Stimulated activated naive CD4-positive, alpha-beta T cell (primary cell): ENCODE measurements around the gene AGMAT.
A peak's percentile ranks its signal among the peaks of the same experiment; 100 is the strongest.

ENCODE experiments used
- DNase-seq, 6 experiments: peaks; one replicate each; lab custom pipeline; 2025; lab: John Stamatoyannopoulos, UW

The AGMAT gene

DNA sequence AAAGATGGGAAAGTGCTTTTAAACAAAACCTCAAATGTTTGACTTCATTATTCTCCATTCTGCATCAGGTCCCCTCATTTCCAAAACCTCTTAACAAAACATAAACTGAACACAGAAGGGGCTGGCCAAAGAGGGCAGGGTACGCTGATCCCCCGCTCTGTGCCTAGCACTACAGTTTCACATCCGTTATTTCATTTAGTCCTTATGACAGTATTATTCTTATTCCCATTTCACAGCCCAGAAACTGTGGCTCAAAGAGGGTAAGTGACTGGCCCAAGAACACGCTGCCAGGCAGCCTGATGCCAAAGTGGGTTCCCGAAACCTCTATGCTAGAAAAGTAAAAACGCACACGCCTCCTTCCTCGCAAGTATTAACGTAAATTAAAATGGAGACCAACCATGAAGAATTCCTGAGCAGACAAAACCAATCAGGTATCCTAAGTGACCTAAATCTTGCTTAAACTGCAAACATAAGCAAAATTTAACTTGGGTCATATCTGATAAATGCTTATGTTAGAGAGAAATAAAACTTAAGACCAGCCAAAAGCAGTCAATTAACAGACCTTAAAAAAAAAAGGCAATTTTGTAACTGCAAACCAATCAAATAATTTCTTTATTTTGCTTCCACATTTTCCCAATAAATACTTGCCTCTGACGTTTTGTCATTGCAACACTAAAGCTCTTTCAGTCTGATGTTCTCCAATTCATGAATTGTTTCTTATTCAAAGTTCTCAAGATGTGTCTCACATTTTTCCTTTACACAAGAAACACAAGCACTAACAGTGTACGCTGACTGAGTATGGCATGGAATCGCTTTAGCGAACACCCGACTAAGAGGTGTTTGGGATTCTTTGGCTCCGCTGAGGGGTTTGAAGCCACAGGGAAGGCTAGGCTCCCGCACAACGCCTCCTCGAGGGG is 61.5 kb downstream of the AGMAT start:
- DNase-seq, result peak in 1 of 6 experiments; percentile 38

DNA sequence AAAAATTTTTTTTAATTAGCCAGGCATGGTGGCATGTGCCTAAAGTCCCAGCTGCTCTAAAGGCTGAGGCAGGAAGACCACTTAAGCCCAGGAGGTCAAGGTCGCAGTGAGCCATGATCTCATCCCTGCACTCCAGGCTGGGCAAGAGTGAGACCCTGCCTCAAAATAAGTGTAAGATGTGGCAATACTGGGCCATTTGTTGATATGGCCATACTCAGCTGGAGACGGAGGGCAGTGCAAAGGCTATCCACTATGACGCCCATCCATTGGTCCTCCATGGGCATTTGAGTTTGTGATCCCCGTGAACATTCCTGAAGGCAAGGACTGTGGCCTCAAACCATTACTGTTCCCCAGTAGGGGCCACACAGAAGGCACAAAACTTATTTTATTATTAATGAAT is 62.3 kb downstream of the AGMAT start:
- no peak for DNase-seq
